GM12878 (cell line): ENCODE measurements around the gene GLIPR1L1. TPM values are rescaled to one million over a fixed set of nuclear protein-coding genes. Genes with fewer than 3 reads are reported as not detected.

Source experiments
- ATAC-seq: fragments of 200-7000 bp; cut with Tn5 transposase; 3 replicates; pipeline ENCODE4 v1.9.1; 2020; ENCODE audit warnings: mild to moderate bottlenecking, moderate library complexity
- BruUV-seq: library from RNA; stranded (reverse); fragments of 400-500 nt; replicated peaks from 2 replicates; lab custom pipeline; 2021; lab: Mats Ljungman, UMichigan
- CTCF ChIA-PET: fragments of 300-600 bp; sonication (Branson Sonifier 250); formaldehyde crosslinking; extraction: SDS; loops from one replicate; lab custom pipeline; 2021; ENCODE audit warnings: inconsistent platforms; lab: Yijun Ruan, JAX
- POLR2A ChIA-PET: fragments of 350-600 bp; formaldehyde crosslinking; extraction: SDS; loops from one replicate; lab custom pipeline; 2021; ENCODE audit warnings: inconsistent platforms; lab: Charles Lee
- RAD21 ChIA-PET: fragments of 300-600 bp; sonication (Branson Sonifier 250); formaldehyde crosslinking; loops from one replicate; lab custom pipeline; 2023; ENCODE audit warnings: antibody characterized with exemption; ENCODE audit not compliant: unreplicated experiment; lab: Charles Lee
- SMC1A ChIA-PET: fragments of 300-600 bp; sonication (Branson Sonifier 250); formaldehyde crosslinking; loops from one replicate; lab custom pipeline; 2023; ENCODE audit not compliant: unreplicated experiment, uncharacterized antibody; lab: Charles Lee
- DNase-seq: peaks from one replicate; pipeline ENCODE4 v3.0.0-alpha.2; 2011; ENCODE audit warnings: low read depth, low spot score
- FAIRE-seq: peaks from 3 replicates; lab custom pipeline; 2011; peaks lifted over from hg19 to GRCh38; lab: Jason Lieb, UNC
- H2AFZ ChIP-seq: 2 replicates; pipeline ENCODE4 v1.6.0; 2011; ENCODE audit warnings: low read depth, low read length, control low read depth; ENCODE audit not compliant: control insufficient read depth
- H3K27ac ChIP-seq: 2 replicates; pipeline ENCODE4 v1.5.1; 2011; ENCODE audit warnings: control low read depth; ENCODE audit not compliant: control insufficient read depth, insufficient read depth
- H3K27me3 ChIP-seq, 2 experiments: replicated peaks in 1 of 2; 2 replicates each; pipeline versions ENCODE4 v1.6.0 to v1.6.1; 2011; ENCODE audit warnings: low read length in 1 of 2; ENCODE audit not compliant: control insufficient read depth in 2 of 2, insufficient read depth in 2 of 2
- H3K36me3 ChIP-seq, 2 experiments: 2 replicates each; pipeline ENCODE4 v1.5.1; 2011; ENCODE audit warnings: low read length in 1 of 2; ENCODE audit not compliant: control insufficient read depth in 2 of 2, insufficient read depth in 2 of 2
- H3K4me1 ChIP-seq: 2 replicates; pipeline ENCODE4 v1.6.1; 2011; ENCODE audit warnings: mild to moderate bottlenecking, low read length, moderate library complexity, mixed read lengths; ENCODE audit not compliant: control insufficient read depth, insufficient read depth
- H3K4me2 ChIP-seq: 2 replicates; pipeline ENCODE4 v1.6.0; 2011; ENCODE audit warnings: control low read depth; ENCODE audit not compliant: control insufficient read depth, insufficient read depth
- H3K4me3 ChIP-seq: fragments of 200-600 bp; sonication (generic); 2 replicates; pipeline ENCODE4 v1.5.1; 2016
- H3K79me2 ChIP-seq: 2 replicates; pipeline ENCODE4 v1.6.0; 2011; ENCODE audit warnings: low read length; ENCODE audit not compliant: control insufficient read depth, insufficient read depth
- H3K9ac ChIP-seq: 2 replicates; pipeline ENCODE4 v1.8.0; 2011; ENCODE audit warnings: low read length, control low read depth, mixed read lengths; ENCODE audit not compliant: control insufficient read depth, insufficient read depth
- H3K9me3 ChIP-seq: replicated peaks from 3 replicates; pipeline ENCODE4 v1.5.1; 2011; ENCODE audit warnings: mild to moderate bottlenecking, low read length; ENCODE audit not compliant: control insufficient read depth, insufficient read depth
- H4K20me1 ChIP-seq: 2 replicates; pipeline ENCODE4 v1.6.0; 2011; ENCODE audit not compliant: control insufficient read depth, insufficient read depth
- EZH2 ChIP-seq: IDR thresholded peaks from 2 replicates; pipeline ENCODE4 v1.6.1; 2012; ENCODE audit warnings: low read depth, mild to moderate bottlenecking, control low read depth, inconsistent platforms, low read length, borderline replicate concordance; ENCODE audit not compliant: control insufficient read depth
- SMARCA5 ChIP-seq: fragments of 450-650 bp; IDR thresholded peaks from 2 replicates; pipeline ENCODE4 v1.6.1; 2017; ENCODE audit warnings: mild to moderate bottlenecking
- WGBS: methylation state at CpG from one replicate; pipeline ENCODE4 v1.1.6; 2016; ENCODE audit warnings: low lambda C conversion rate; ENCODE audit not compliant: insufficient replicate concordance, insufficient coverage; ENCODE audit errors: missing lambda C conversion rate; 5-methylcytosine and 5-hydroxymethylcytosine counted together
- in situ Hi-C: fragments of 300-500 bp; cut with MboI; formaldehyde crosslinking; loops from 9 replicates; pipeline ENCODE4 v1.14.3; 2018; ENCODE audit warnings: mixed read lengths
- intact Hi-C: fragments of 100-400 bp; cut with micrococcal nuclease; formaldehyde crosslinking; loops from one replicate; pipeline ENCODE4 v1.14.2; 2022; ENCODE audit not compliant: unreplicated experiment
- polyA plus RNA-seq, 11 experiments: library from polyadenylated mRNA; depleted of rRNA in 4 of 11; unstranded in 6 of 11; stranded (reverse) in 5 of 11; fragments of >200 nt; fragmentation: Nextera tagmentation in 4 of 11; fragmentation: Illumina TruSeq in 1 of 11; extraction: Ambion mirVana in 4 of 11; extraction: Trizol in 1 of 11; gene quantifications; 1 replicate in 1 of 11; 2 replicates in 10 of 11; pipeline versions ENCODE4 v1.2.1 to v1.2.3, GENCODE V29; 2011 to 2016; ENCODE audit warnings: inconsistent platforms in 2 of 11, missing spikeins in 2 of 11, low read depth in 1 of 11
- total RNA-seq, 4 experiments: library from RNA; depleted of rRNA in 3 of 4; stranded (reverse); fragments of >200 nt in 3 of 4; fragmentation: Illumina TruSeq in 1 of 4; extraction: Trizol in 1 of 4; gene quantifications; 2 replicates each; pipeline versions ENCODE4 v1.2.1 to v1.2.3, GENCODE V29; 2013 to 2021
- TF ChIP-seq, protein P1 (sequence below): fragments of 450-650 bp; conservative IDR thresholded peaks from 2 replicates; pipeline ENCODE4 v1.6.1; 2017; ENCODE audit warnings: mild to moderate bottlenecking, moderate library complexity
- TF ChIP-seq, protein P2 (sequence below): fragments of 150-350 bp; IDR thresholded peaks from 2 replicates; pipeline ENCODE4 v1.6.1; 2016; ENCODE audit warnings: low read depth, low read length
- TF ChIP-seq, protein P3 (sequence below): fragments of 450-650 bp; IDR thresholded peaks from 2 replicates; pipeline ENCODE4 v1.6.1; 2016; ENCODE audit warnings: mild to moderate bottlenecking, moderate library complexity, borderline replicate concordance
- TF ChIP-seq, protein P4 (sequence below): fragments of 450-650 bp; formaldehyde crosslinking; IDR thresholded peaks from 2 replicates; pipeline ENCODE4 v1.5.0; 2022; ENCODE audit warnings: mild to moderate bottlenecking, missing genetic modification characterization

The GLIPR1L1 gene
- total and polyA plus RNA-seq, 10 of the 15 experiments (the other 5 are each of a cell fraction or from before 2014, with no cell fraction given): 0.10 to 0.47 (median 0.13) TPM; not detected in 7

DNA sequence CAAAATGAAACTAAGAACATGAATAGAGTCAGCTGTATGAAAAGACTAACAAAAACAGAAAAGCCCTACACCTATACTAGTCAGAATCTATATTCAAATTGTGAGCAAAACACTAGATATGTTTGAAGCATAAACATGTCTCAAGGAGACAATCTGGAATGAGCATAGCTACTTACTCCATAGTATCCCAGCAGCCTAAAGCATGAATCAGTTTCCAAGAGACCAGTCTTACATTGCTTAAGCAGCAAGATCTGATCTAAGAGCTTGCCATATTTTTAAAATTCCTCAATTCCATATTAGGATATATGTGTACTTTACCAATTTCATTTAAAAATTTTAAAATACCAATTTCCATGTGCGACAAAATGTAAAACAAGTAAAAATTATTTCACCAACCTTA lies 12.0 kb upstream of the GLIPR1L1 start:
- TF ChIP-seq, protein P1, sequence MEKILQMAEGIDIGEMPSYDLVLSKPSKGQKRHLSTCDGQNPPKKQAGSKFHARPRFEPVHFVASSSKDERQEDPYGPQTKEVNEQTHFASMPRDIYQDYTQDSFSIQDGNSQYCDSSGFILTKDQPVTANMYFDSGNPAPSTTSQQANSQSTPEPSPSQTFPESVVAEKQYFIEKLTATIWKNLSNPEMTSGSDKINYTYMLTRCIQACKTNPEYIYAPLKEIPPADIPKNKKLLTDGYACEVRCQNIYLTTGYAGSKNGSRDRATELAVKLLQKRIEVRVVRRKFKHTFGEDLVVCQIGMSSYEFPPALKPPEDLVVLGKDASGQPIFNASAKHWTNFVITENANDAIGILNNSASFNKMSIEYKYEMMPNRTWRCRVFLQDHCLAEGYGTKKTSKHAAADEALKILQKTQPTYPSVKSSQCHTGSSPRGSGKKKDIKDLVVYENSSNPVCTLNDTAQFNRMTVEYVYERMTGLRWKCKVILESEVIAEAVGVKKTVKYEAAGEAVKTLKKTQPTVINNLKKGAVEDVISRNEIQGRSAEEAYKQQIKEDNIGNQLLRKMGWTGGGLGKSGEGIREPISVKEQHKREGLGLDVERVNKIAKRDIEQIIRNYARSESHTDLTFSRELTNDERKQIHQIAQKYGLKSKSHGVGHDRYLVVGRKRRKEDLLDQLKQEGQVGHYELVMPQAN: no peak
- TF ChIP-seq EZH2: no peak
- TF ChIP-seq, protein P2, sequence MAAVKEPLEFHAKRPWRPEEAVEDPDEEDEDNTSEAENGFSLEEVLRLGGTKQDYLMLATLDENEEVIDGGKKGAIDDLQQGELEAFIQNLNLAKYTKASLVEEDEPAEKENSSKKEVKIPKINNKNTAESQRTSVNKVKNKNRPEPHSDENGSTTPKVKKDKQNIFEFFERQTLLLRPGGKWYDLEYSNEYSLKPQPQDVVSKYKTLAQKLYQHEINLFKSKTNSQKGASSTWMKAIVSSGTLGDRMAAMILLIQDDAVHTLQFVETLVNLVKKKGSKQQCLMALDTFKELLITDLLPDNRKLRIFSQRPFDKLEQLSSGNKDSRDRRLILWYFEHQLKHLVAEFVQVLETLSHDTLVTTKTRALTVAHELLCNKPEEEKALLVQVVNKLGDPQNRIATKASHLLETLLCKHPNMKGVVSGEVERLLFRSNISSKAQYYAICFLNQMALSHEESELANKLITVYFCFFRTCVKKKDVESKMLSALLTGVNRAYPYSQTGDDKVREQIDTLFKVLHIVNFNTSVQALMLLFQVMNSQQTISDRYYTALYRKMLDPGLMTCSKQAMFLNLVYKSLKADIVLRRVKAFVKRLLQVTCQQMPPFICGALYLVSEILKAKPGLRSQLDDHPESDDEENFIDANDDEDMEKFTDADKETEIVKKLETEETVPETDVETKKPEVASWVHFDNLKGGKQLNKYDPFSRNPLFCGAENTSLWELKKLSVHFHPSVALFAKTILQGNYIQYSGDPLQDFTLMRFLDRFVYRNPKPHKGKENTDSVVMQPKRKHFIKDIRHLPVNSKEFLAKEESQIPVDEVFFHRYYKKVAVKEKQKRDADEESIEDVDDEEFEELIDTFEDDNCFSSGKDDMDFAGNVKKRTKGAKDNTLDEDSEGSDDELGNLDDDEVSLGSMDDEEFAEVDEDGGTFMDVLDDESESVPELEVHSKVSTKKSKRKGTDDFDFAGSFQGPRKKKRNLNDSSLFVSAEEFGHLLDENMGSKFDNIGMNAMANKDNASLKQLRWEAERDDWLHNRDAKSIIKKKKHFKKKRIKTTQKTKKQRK: no peak
- no peak for TF ChIP-seq SMARCA5
- TF ChIP-seq, protein P3, sequence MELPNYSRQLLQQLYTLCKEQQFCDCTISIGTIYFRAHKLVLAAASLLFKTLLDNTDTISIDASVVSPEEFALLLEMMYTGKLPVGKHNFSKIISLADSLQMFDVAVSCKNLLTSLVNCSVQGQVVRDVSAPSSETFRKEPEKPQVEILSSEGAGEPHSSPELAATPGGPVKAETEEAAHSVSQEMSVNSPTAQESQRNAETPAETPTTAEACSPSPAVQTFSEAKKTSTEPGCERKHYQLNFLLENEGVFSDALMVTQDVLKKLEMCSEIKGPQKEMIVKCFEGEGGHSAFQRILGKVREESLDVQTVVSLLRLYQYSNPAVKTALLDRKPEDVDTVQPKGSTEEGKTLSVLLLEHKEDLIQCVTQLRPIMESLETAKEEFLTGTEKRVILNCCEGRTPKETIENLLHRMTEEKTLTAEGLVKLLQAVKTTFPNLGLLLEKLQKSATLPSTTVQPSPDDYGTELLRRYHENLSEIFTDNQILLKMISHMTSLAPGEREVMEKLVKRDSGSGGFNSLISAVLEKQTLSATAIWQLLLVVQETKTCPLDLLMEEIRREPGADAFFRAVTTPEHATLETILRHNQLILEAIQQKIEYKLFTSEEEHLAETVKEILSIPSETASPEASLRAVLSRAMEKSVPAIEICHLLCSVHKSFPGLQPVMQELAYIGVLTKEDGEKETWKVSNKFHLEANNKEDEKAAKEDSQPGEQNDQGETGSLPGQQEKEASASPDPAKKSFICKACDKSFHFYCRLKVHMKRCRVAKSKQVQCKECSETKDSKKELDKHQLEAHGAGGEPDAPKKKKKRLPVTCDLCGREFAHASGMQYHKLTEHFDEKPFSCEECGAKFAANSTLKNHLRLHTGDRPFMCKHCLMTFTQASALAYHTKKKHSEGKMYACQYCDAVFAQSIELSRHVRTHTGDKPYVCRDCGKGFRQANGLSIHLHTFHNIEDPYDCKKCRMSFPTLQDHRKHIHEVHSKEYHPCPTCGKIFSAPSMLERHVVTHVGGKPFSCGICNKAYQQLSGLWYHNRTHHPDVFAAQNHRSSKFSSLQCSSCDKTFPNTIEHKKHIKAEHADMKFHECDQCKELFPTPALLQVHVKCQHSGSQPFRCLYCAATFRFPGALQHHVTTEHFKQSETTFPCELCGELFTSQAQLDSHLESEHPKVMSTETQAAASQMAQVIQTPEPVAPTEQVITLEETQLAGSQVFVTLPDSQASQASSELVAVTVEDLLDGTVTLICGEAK: no peak
- TF ChIP-seq, protein P4, sequence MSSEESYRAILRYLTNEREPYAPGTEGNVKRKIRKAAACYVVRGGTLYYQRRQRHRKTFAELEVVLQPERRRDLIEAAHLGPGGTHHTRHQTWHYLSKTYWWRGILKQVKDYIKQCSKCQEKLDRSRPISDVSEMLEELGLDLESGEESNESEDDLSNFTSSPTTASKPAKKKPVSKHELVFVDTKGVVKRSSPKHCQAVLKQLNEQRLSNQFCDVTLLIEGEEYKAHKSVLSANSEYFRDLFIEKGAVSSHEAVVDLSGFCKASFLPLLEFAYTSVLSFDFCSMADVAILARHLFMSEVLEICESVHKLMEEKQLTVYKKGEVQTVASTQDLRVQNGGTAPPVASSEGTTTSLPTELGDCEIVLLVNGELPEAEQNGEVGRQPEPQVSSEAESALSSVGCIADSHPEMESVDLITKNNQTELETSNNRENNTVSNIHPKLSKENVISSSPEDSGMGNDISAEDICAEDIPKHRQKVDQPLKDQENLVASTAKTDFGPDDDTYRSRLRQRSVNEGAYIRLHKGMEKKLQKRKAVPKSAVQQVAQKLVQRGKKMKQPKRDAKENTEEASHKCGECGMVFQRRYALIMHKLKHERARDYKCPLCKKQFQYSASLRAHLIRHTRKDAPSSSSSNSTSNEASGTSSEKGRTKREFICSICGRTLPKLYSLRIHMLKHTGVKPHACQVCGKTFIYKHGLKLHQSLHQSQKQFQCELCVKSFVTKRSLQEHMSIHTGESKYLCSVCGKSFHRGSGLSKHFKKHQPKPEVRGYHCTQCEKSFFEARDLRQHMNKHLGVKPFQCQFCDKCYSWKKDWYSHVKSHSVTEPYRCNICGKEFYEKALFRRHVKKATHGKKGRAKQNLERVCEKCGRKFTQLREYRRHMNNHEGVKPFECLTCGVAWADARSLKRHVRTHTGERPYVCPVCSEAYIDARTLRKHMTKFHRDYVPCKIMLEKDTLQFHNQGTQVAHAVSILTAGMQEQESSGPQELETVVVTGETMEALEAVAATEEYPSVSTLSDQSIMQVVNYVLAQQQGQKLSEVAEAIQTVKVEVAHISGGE (CRISPR knock-in tag): no peak
- H3K4me1 ChIP-seq: no peaks in the 10 kb centered on the region
- WGBS: 4% methylated on average over 1 of the region's 1 CpG
- no TSS peak for BruUV-seq
- H3K27ac ChIP-seq: no peak overlapping the region
- no peak for DNase-seq
- H3K4me2 ChIP-seq: no peak overlapping the region
- no peaks in the 10 kb centered on the region for H4K20me1 ChIP-seq
- ChIA-PET POLR2A (no interaction called here), SMC1A (interaction anchor here (0.7 to 0.9 kb wide), 2 partner anchors 65 to 1308 kb away, joined by 3 read pairs; no protein-coding TSS in a partner anchor), RAD21 (no interaction called here), CTCF (interaction anchor here (1.1 to 2.1 kb wide), 3 partner anchors 11 to 162 kb away, joined by 3 to 8 read pairs (median 6); partner anchors contain the start of gene GLIPR1L1)
- no peaks in the 10 kb centered on the region for H3K79me2 ChIP-seq
- H3K4me3 ChIP-seq: no peak overlapping the region
- no peak for FAIRE-seq
- H3K9me3 ChIP-seq: no peaks in the 10 kb centered on the region
- intact Hi-C loops (no loop called here), in situ Hi-C loops (no loop called here)
- no peak for ATAC-seq
- no peak overlapping the region for H3K9ac ChIP-seq
- no peak overlapping the region for H2AFZ ChIP-seq
- no peaks in the 10 kb centered on the region for H3K27me3 ChIP-seq
- no peaks in the 10 kb centered on the region for H3K36me3 ChIP-seq
